IMR-90 (cell line): ENCODE results near the gene TFB2M. TPM values are rescaled to one million over a fixed set of nuclear protein-coding genes. Genes with fewer than 3 reads are reported as not detected.

ENCODE experiments used
- ATAC-seq: fragments of 200-7000 bp; cut with Tn5 transposase; 2 replicates; pipeline ENCODE4 v1.9.1; 2020; ENCODE audit warnings: low read depth, mild to moderate bottlenecking, moderate library complexity
- BruUV-seq: library from RNA; stranded (reverse); fragments of 400-500 nt; replicated peaks from 2 replicates; lab custom pipeline; 2021; lab: Mats Ljungman, UMichigan
- CTCF ChIA-PET: fragments of 300-600 bp; formaldehyde crosslinking; extraction: SDS; loops from one replicate; lab custom pipeline; 2021; ENCODE audit warnings: antibody characterized with exemption; lab: Yijun Ruan, JAX
- POLR2A ChIA-PET: fragments of 300-600 bp; sonication (Branson Sonifier 250); formaldehyde crosslinking; loops from one replicate; lab custom pipeline; 2022; ENCODE audit warnings: antibody characterized with exemption; ENCODE audit not compliant: unreplicated experiment; lab: Charles Lee
- DNase-seq: peaks from one replicate; pipeline ENCODE4 v3.0.0; 2013
- H2AFZ ChIP-seq: replicated peaks from 2 replicates; pipeline ENCODE3; 2013; ENCODE audit warnings: low read length, mild to moderate bottlenecking; ENCODE audit not compliant: poor library complexity
- H2AK5ac ChIP-seq: 2 replicates; pipeline ENCODE4 v1.6.1; 2013; ENCODE audit warnings: low read depth, low read length, inconsistent platforms
- H2AK9ac ChIP-seq: replicated peaks from 2 replicates; pipeline ENCODE3; 2013; ENCODE audit warnings: mild to moderate bottlenecking, low read depth, low read length, moderate library complexity; ENCODE audit not compliant: poor library complexity
- H2BK120ac ChIP-seq: 2 replicates; pipeline ENCODE4 v1.6.1; 2013; ENCODE audit warnings: low read depth, low read length, inconsistent platforms
- H2BK15ac ChIP-seq: 3 replicates; pipeline ENCODE4 v1.6.1; 2013; ENCODE audit warnings: low read depth, low read length, inconsistent platforms
- H2BK20ac ChIP-seq: 2 replicates; pipeline ENCODE4 v1.6.1; 2013; ENCODE audit warnings: low read depth, mild to moderate bottlenecking, inconsistent platforms, low read length, moderate library complexity
- H2BK5ac ChIP-seq: 2 replicates; pipeline ENCODE4 v1.6.1; 2013; ENCODE audit warnings: mild to moderate bottlenecking, low read depth, low read length, inconsistent platforms; ENCODE audit not compliant: poor library complexity, severe bottlenecking
- H3K14ac ChIP-seq: replicated peaks from 2 replicates; pipeline ENCODE4 v1.6.1; 2013; ENCODE audit warnings: low read depth, low read length, inconsistent platforms
- H3K18ac ChIP-seq: 2 replicates; pipeline ENCODE4 v1.6.1; 2013; ENCODE audit warnings: low read depth, low read length, control low read depth
- H3K23ac ChIP-seq: 2 replicates; pipeline ENCODE4 v1.6.1; 2013; ENCODE audit warnings: low read depth, low read length, inconsistent platforms
- H3K27ac ChIP-seq: 2 replicates; pipeline ENCODE4 v1.5.1; 2013; ENCODE audit warnings: mild to moderate bottlenecking, control low read depth, low read length; ENCODE audit not compliant: insufficient read depth
- H3K27me3 ChIP-seq: 2 replicates; pipeline ENCODE4 v1.6.1; 2013; ENCODE audit warnings: low read length; ENCODE audit not compliant: control insufficient read depth, insufficient read depth
- H3K36me3 ChIP-seq: 2 replicates; pipeline ENCODE4 v1.6.1; 2013; ENCODE audit warnings: low read length, mixed read lengths; ENCODE audit not compliant: control insufficient read depth, insufficient read depth
- H3K4ac ChIP-seq: 2 replicates; pipeline ENCODE4 v1.6.1; 2013; ENCODE audit warnings: low read depth, low read length, inconsistent platforms
- H3K4me1 ChIP-seq: 2 replicates; pipeline ENCODE4 v1.6.1; 2013; ENCODE audit warnings: low read length, mixed read lengths; ENCODE audit not compliant: control insufficient read depth, insufficient read depth
- H3K4me2 ChIP-seq: 2 replicates; pipeline ENCODE4 v1.6.1; 2013; ENCODE audit warnings: low read depth, mild to moderate bottlenecking, control low read depth, low read length, moderate library complexity
- H3K4me3 ChIP-seq: 2 replicates; pipeline ENCODE4 v1.5.1; 2013; ENCODE audit warnings: low read depth, mild to moderate bottlenecking, control low read depth, low read length, moderate library complexity; ENCODE audit not compliant: insufficient read depth
- H3K56ac ChIP-seq: 2 replicates; pipeline ENCODE4 v1.6.1; 2013; ENCODE audit warnings: low read length, inconsistent platforms; ENCODE audit not compliant: insufficient read depth; ENCODE audit errors: extremely low read depth
- H3K79me1 ChIP-seq, 2 experiments: 2 replicates each; pipeline ENCODE4 v1.6.1; 2013; ENCODE audit warnings: low read length in 2 of 2, inconsistent platforms in 1 of 2, low read depth in 1 of 2
- H3K9ac ChIP-seq: 2 replicates; pipeline ENCODE4 v1.6.1; 2013; ENCODE audit warnings: low read depth, low read length, control low read depth
- H3K9me1 ChIP-seq: 2 replicates; pipeline ENCODE4 v1.6.1; 2013; ENCODE audit warnings: low read length, inconsistent platforms; ENCODE audit not compliant: insufficient read depth
- H3K9me3 ChIP-seq: 2 replicates; pipeline ENCODE4 v1.6.1; 2013; ENCODE audit warnings: low read length; ENCODE audit not compliant: control insufficient read depth, insufficient read depth
- H4K20me1 ChIP-seq: 2 replicates; pipeline ENCODE4 v1.6.1; 2013; ENCODE audit warnings: low read length, inconsistent platforms; ENCODE audit not compliant: insufficient read depth
- H4K5ac ChIP-seq: 2 replicates; pipeline ENCODE4 v1.6.1; 2013; ENCODE audit warnings: mild to moderate bottlenecking, low read depth, low read length, control low read depth
- H4K8ac ChIP-seq, 2 experiments: 2 replicates each; pipeline ENCODE4 v1.6.1; 2013; ENCODE audit warnings: low read depth in 2 of 2, low read length in 2 of 2, control low read depth in 1 of 2, inconsistent platforms in 1 of 2
- H4K91ac ChIP-seq: 2 replicates; pipeline ENCODE4 v1.6.1; 2013; ENCODE audit warnings: low read depth, low read length, inconsistent platforms; ENCODE audit not compliant: insufficient read depth
- BHLHE40 ChIP-seq: fragments of 150-350 bp; IDR thresholded peaks from 2 replicates; pipeline ENCODE4 v1.6.1; 2016; ENCODE audit warnings: mild to moderate bottlenecking, low read depth, low read length
- CEBPB ChIP-seq: IDR thresholded peaks from 2 replicates; pipeline ENCODE4 v1.6.1; 2012; ENCODE audit warnings: low read depth, low read length, improper control_type of control experiment
- CHD1 ChIP-seq: IDR thresholded peaks from 2 replicates; pipeline ENCODE4 v1.6.1; 2012; ENCODE audit warnings: low read depth, low read length, improper control_type of control experiment
- ELK1 ChIP-seq: fragments of 150-350 bp; IDR thresholded peaks from 2 replicates; pipeline ENCODE4 v1.6.1; 2016; ENCODE audit warnings: low read depth, mild to moderate bottlenecking, low read length, moderate library complexity, borderline replicate concordance
- MAFK ChIP-seq: IDR thresholded peaks from 2 replicates; pipeline ENCODE4 v1.6.1; 2012; ENCODE audit warnings: low read depth, low read length, improper control_type of control experiment
- MAZ ChIP-seq: IDR thresholded peaks from 2 replicates; pipeline ENCODE4 v1.6.1; 2012; ENCODE audit warnings: low read depth, mild to moderate bottlenecking, low read length, improper control_type of control experiment, moderate library complexity, borderline replicate concordance
- MXI1 ChIP-seq: IDR thresholded peaks from 2 replicates; pipeline ENCODE4 v1.6.1; 2012; ENCODE audit warnings: low read depth, mild to moderate bottlenecking, low read length, moderate library complexity, borderline replicate concordance
- NFE2L2 ChIP-seq: fragments of 150-350 bp; IDR thresholded peaks from 2 replicates; pipeline ENCODE4 v1.6.1; 2016; ENCODE audit warnings: low read depth, mild to moderate bottlenecking, low read length
- POLR2A ChIP-seq: IDR thresholded peaks from 2 replicates; pipeline ENCODE4 v1.6.1; 2012; ENCODE audit warnings: mild to moderate bottlenecking, low read depth, low read length
- RAD21 ChIP-seq: IDR thresholded peaks from 2 replicates; pipeline ENCODE4 v1.6.1; 2012; ENCODE audit warnings: low read length, improper control_type of control experiment
- RCOR1 ChIP-seq: IDR thresholded peaks from 2 replicates; pipeline ENCODE4 v1.6.1; 2012; ENCODE audit warnings: mild to moderate bottlenecking, low read length, improper control_type of control experiment; ENCODE audit not compliant: insufficient replicate concordance
- RFX5 ChIP-seq: IDR thresholded peaks from 2 replicates; pipeline ENCODE4 v1.8.0; 2012; ENCODE audit warnings: low read depth, mild to moderate bottlenecking, low read length, moderate library complexity
- SMC3 ChIP-seq: fragments of 150-350 bp; IDR thresholded peaks from 2 replicates; pipeline ENCODE4 v1.6.1; 2016; ENCODE audit warnings: low read depth, mild to moderate bottlenecking, antibody characterized with exemption, low read length, moderate library complexity
- WGBS, 2 experiments: methylation state at CpG; one replicate each; pipeline versions ENCODE4 v1.1.5 to v1.1.7; 2013; ENCODE audit warnings: missing lambda C conversion rate in 2 of 2; ENCODE audit not compliant: insufficient read length in 1 of 2; ENCODE audit errors: extremely low coverage in 2 of 2; 5-methylcytosine and 5-hydroxymethylcytosine counted together
- dilution Hi-C: fragments of 300-500 bp; cut with HindIII; formaldehyde crosslinking; loops from one replicate; pipeline ENCODE4 v1.14.3; 2018; ENCODE audit warnings: low sequenced_read_pairs; ENCODE audit not compliant: unreplicated experiment
- in situ Hi-C: fragments of 300-500 bp; cut with MboI; formaldehyde crosslinking; loops from 3 replicates; pipeline ENCODE4 v1.14.3; 2019; ENCODE audit warnings: low sequenced_read_pairs, inconsistent platforms, mixed read lengths
- intact Hi-C: fragments of 100-400 bp; cut with micrococcal nuclease; formaldehyde crosslinking; loops from 2 replicates; pipeline ENCODE4 v1.10.0; 2022
- polyA plus RNA-seq, 3 experiments: library from polyadenylated mRNA; depleted of rRNA; stranded (reverse); fragments of >200 nt; gene quantifications; 2 replicates each; pipeline ENCODE4 v1.2.3, GENCODE V29; 2012; ENCODE audit warnings: low replicate concordance in 1 of 3
- total RNA-seq: library from RNA; depleted of rRNA; stranded (reverse); fragments of >200 nt; gene quantifications from 2 replicates; pipeline ENCODE4 v1.2.3, GENCODE V29; 2012
- TF ChIP-seq, protein P1 (sequence below): conservative IDR thresholded peaks from 2 replicates; pipeline ENCODE4 v1.5.1; 2012; ENCODE audit warnings: mild to moderate bottlenecking, low read depth, low read length, improper control_type of control experiment
- TF ChIP-seq, protein P2 (sequence below): fragments of 150-350 bp; IDR thresholded peaks from 2 replicates; pipeline ENCODE4 v1.6.1; 2017; ENCODE audit warnings: mild to moderate bottlenecking, antibody characterized with exemption, low read length, low read depth

The TFB2M gene
- total and polyA plus RNA-seq, 2 of the 4 experiments (the other 2 are of a cell fraction) = 13.3 to 15.7 TPM

- H3K27ac ChIP-seq = no peak overlapping the region
- peaks cover 15 to 60% of the 10 kb centered on the region in 2 experiments for H3K79me1 ChIP-seq
- no peak overlapping the region for H4K91ac ChIP-seq
- no peak overlapping the region for H4K8ac ChIP-seq
- no peak overlapping the region for H3K9ac ChIP-seq
- no peak overlapping the region for H2AK9ac ChIP-seq
- H2AFZ ChIP-seq = no peak overlapping the region
- no peak overlapping the region for H2AK5ac ChIP-seq
- no peak overlapping the region for H2BK20ac ChIP-seq
- no peak overlapping the region for H3K23ac ChIP-seq
- H3K4me1 ChIP-seq = peaks cover 6% of the 10 kb centered on the region
- H3K4me2 ChIP-seq = no peak overlapping the region
- H3K4ac ChIP-seq = no peak overlapping the region
- peak overlapping the region; percentile 41; the same call in 1 of the 2 replicates for H3K14ac ChIP-seq
- no peak overlapping the region for H2BK15ac ChIP-seq
- H3K18ac ChIP-seq = no peak overlapping the region
- H4K20me1 ChIP-seq = peaks cover 8% of the 10 kb centered on the region; the same call in 1 of the 2 replicates
- WGBS, 2 experiments = 93% methylated on average over 3 of the region's 3 CpGs; no CpG with 5 or more reads in 1 of the 2 experiments
- in situ Hi-C loops (no loop called here), intact Hi-C loops (no loop called here), dilution Hi-C loops (no loop called here)
- BruUV-seq = no TSS peak
- no peak overlapping the region for H2BK120ac ChIP-seq
- H3K9me1 ChIP-seq = peaks cover 15% of the 10 kb centered on the region
- POLR2A ChIA-PET = no interaction called here
- H3K36me3 ChIP-seq = peaks cover 2% of the 10 kb centered on the region; the same call in 1 of the 2 replicates
- ATAC-seq (no peak), DNase-seq (peak; percentile 34)
- H4K5ac ChIP-seq = no peak overlapping the region
- H3K56ac ChIP-seq = no peak overlapping the region
- no peak overlapping the region for H2BK5ac ChIP-seq
- CTCF ChIA-PET = interaction anchor here (0.8 kb wide), 1 partner anchor 29 kb away, joined by 3 read pairs; no protein-coding TSS in a partner anchor
- no peak for TF ChIP-seq CEBPB
- no peak for TF ChIP-seq ELK1
- no peak for TF ChIP-seq BHLHE40
- no peak for TF ChIP-seq POLR2A
- TF ChIP-seq MAZ = no peak
- no peak for TF ChIP-seq MAFK
- no peak for TF ChIP-seq RFX5
- TF ChIP-seq SMC3 = no peak
- TF ChIP-seq, protein P1, sequence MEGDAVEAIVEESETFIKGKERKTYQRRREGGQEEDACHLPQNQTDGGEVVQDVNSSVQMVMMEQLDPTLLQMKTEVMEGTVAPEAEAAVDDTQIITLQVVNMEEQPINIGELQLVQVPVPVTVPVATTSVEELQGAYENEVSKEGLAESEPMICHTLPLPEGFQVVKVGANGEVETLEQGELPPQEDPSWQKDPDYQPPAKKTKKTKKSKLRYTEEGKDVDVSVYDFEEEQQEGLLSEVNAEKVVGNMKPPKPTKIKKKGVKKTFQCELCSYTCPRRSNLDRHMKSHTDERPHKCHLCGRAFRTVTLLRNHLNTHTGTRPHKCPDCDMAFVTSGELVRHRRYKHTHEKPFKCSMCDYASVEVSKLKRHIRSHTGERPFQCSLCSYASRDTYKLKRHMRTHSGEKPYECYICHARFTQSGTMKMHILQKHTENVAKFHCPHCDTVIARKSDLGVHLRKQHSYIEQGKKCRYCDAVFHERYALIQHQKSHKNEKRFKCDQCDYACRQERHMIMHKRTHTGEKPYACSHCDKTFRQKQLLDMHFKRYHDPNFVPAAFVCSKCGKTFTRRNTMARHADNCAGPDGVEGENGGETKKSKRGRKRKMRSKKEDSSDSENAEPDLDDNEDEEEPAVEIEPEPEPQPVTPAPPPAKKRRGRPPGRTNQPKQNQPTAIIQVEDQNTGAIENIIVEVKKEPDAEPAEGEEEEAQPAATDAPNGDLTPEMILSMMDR = no peak
- TF ChIP-seq RCOR1 = no peak
- no peak for TF ChIP-seq RAD21
- TF ChIP-seq, protein P2, sequence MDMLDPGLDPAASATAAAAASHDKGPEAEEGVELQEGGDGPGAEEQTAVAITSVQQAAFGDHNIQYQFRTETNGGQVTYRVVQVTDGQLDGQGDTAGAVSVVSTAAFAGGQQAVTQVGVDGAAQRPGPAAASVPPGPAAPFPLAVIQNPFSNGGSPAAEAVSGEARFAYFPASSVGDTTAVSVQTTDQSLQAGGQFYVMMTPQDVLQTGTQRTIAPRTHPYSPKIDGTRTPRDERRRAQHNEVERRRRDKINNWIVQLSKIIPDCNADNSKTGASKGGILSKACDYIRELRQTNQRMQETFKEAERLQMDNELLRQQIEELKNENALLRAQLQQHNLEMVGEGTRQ = no peak
- no peak for TF ChIP-seq CHD1
- TF ChIP-seq NFE2L2 = no peak
- no peak for TF ChIP-seq MXI1
- H3K27me3 ChIP-seq = no peaks in the 10 kb centered on the region
- no peaks in the 10 kb centered on the region; the same call in none of the 2 replicates for H3K9me3 ChIP-seq
- H3K4me3 ChIP-seq = no peak overlapping the region
Observed at GRCh38 chr1:246602194-246602593, 36.1 kb upstream of the TFB2M start.
